ENCODE measurements around the gene TMEM232. TPM values are rescaled to one million over a fixed set of nuclear protein-coding genes. Genes with fewer than 3 reads are reported as not detected.
"Not testable (repeated sequence)": the region's sequence is repeated elsewhere in the genome, so short reads cannot be mapped to it uniquely, and the experiment has no call there.

The TMEM232 gene
- total RNA-seq, 2 experiments from 2014 or later: 0.30 to 1.2 TPM

GRCh38 chr5:110751902-110752762, 25.7 kb upstream of the TMEM232 start:
- Mint-ChIP-seq H3K4me3 (peak overlapping the region; percentile 20), H3K27ac (peak overlapping the region; percentile 83), H3K4me1 (peaks cover 46% of the 10 kb centered on the region), H3K36me3 (ENCODE audit: low read depth) (peaks cover 48% of the 10 kb centered on the region), H3K27me3 (no peaks in the 10 kb centered on the region), H3K9me3 (ENCODE audit: low read depth) (no peaks in the 10 kb centered on the region)
- ATAC-seq: peak; percentile 92
- ChIA-PET CTCF (no interaction called here), POLR2A (interaction anchor here (0.6 kb wide), 1 partner anchor 585 kb away, joined by 7 read pairs; no protein-coding TSS in a partner anchor)
- peak; percentile 49 for DNase-seq
- intact Hi-C loops (cut with DNase I, micrococcal nuclease): loop anchor here (1.0 to 10.0 kb wide), 5 partner anchors 13 to 1393 kb away; partner anchors contain the start of genes SLC25A46 (in 1 of the 2) and WDR36 (in 1 of the 2)

GRCh38 chr5:110738812-110739651, 12.6 kb upstream of the TMEM232 start, which contains the start of gene SLC25A46:
Gene SLC25A46, plus strand, starts transcription at chr5:110739007. Its CDS starts 113 bp downstream, at chr5:110739120.
- Mint-ChIP-seq H3K4me3 (peak within 1 kb of the TSS; percentile 87), H3K4me1 (peaks cover 17% of the 10 kb centered on the region), H3K9me3 (ENCODE audit: low read depth) (no peaks in the 10 kb centered on the region), H3K36me3 (ENCODE audit: low read depth) (peaks cover 4% of the 10 kb centered on the region), H3K27me3 (peaks cover 4% of the 10 kb centered on the region), H3K27ac (peak within 1 kb of the TSS; percentile 91)
- DNase-seq (peak; percentile 92), ATAC-seq (peak; percentile 89)
- ChIA-PET CTCF (no interaction called here), POLR2A (interaction anchor here (0.6 kb wide), 1 partner anchor 1082 kb away, joined by 3 read pairs; no protein-coding TSS in a partner anchor)
- intact Hi-C loops (cut with DNase I, micrococcal nuclease): loop anchor here (1.0 to 10.0 kb wide), 9 partner anchors 13 to 1992 kb away; partner anchors contain the start of genes MAN2A1 (in 2 of the 2), TMEM232 (in 2 of the 2), WDR36 (in 2 of the 2) and CAMK4 (in 1 of the 2)

GRCh38 chr5:110738503-110738811, 12.0 kb upstream of the TMEM232 start:
- H3K4me1 Mint-ChIP-seq: peaks cover 17% of the 10 kb centered on the region
- CTCF ChIA-PET: no interaction called here
- no peak for DNase-seq
- H3K27me3 Mint-ChIP-seq: peaks cover 4% of the 10 kb centered on the region
- peak overlapping the region; percentile 87 for H3K4me3 Mint-ChIP-seq
- POLR2A ChIA-PET: interaction anchor here (0.6 kb wide), 1 partner anchor 1081 kb away, joined by 3 read pairs; no protein-coding TSS in a partner anchor
- peaks cover 4% of the 10 kb centered on the region for H3K36me3 Mint-ChIP-seq (ENCODE audit: low read depth)
- H3K9me3 Mint-ChIP-seq (ENCODE audit: low read depth): no peaks in the 10 kb centered on the region
- intact Hi-C loops (cut with DNase I, micrococcal nuclease): loop anchor here (1.0 to 10.0 kb wide), 9 partner anchors 12 to 1991 kb away; partner anchors contain the start of genes MAN2A1 (in 2 of the 2), TMEM232 (in 2 of the 2), CAMK4 (in 1 of the 2) and FER (in 1 of the 2)
- ATAC-seq: peak; percentile 76
- peak overlapping the region; percentile 91 for H3K27ac Mint-ChIP-seq

- ATAC-seq: no peak
- ChIA-PET CTCF (interaction anchor here (1.9 to 2.3 kb wide), 2 partner anchors 16 to 21 kb away, joined by 6 to 9 read pairs; no protein-coding TSS in a partner anchor), POLR2A (no interaction called here)
- H3K27me3 Mint-ChIP-seq: peaks cover 4% of the 10 kb centered on the region
- no peak overlapping the region for H3K4me3 Mint-ChIP-seq
- peaks cover 13% of the 10 kb centered on the region for H3K4me1 Mint-ChIP-seq
- DNase-seq: no peak
- H3K9me3 Mint-ChIP-seq (ENCODE audit: low read depth): no peaks in the 10 kb centered on the region
- intact Hi-C loops (cut with DNase I, micrococcal nuclease): loop anchor here in 1 of 2 experiments (5.0 to 10.0 kb wide), 3 partner anchors 488 to 1989 kb away; partner anchors contain the start of genes CAMK4, FER and STARD4
- H3K27ac Mint-ChIP-seq: no peak overlapping the region
- peaks cover 4% of the 10 kb centered on the region for H3K36me3 Mint-ChIP-seq (ENCODE audit: low read depth)
Measured at GRCh38 chr5:110736753-110737152, 10.3 kb upstream of the TMEM232 start.

GRCh38 chr5:110735556-110735955, 9.1 kb upstream of the TMEM232 start:
- peaks cover 6% of the 10 kb centered on the region for H3K4me1 Mint-ChIP-seq
- no peak overlapping the region for H3K4me3 Mint-ChIP-seq
- ATAC-seq: no peak
- intact Hi-C loops (cut with DNase I, micrococcal nuclease): loop anchor here in 1 of 2 experiments (5.0 to 10.0 kb wide), 3 partner anchors 489 to 1988 kb away; partner anchors contain the start of genes CAMK4, FER and STARD4
- ChIA-PET POLR2A (no interaction called here), CTCF (interaction anchor here (2.3 kb wide), 1 partner anchor 22 kb away, joined by 9 read pairs; no protein-coding TSS in a partner anchor)
- no peak overlapping the region for H3K27ac Mint-ChIP-seq
- peaks cover 4% of the 10 kb centered on the region for H3K36me3 Mint-ChIP-seq (ENCODE audit: low read depth)
- H3K9me3 Mint-ChIP-seq (ENCODE audit: low read depth): no peaks in the 10 kb centered on the region
- peaks cover 4% of the 10 kb centered on the region for H3K27me3 Mint-ChIP-seq
- DNase-seq: no peak

GRCh38 chr5:110734101-110734500, 7.6 kb upstream of the TMEM232 start:
- no peak for ATAC-seq
- intact Hi-C loops (cut with DNase I, micrococcal nuclease): loop anchor here in 1 of 2 experiments (10.0 kb wide), 2 partner anchors 491 to 781 kb away; partner anchors contain the start of genes CAMK4 and STARD4

GRCh38 chr5:110731499-110731898, 5.0 kb upstream of the TMEM232 start:
- ATAC-seq; DNase-seq; H3K27me3 Mint-ChIP-seq; H3K4me3 Mint-ChIP-seq; H3K4me1 Mint-ChIP-seq; POLR2A ChIA-PET; H3K36me3 Mint-ChIP-seq (ENCODE audit: low read depth); H3K9me3 Mint-ChIP-seq (ENCODE audit: low read depth); H3K27ac Mint-ChIP-seq; CTCF ChIA-PET: not testable (repeated sequence)
- intact Hi-C loops (cut with DNase I, micrococcal nuclease): loop anchor here in 1 of 2 experiments (10.0 kb wide), 2 partner anchors 493 to 783 kb away; partner anchors contain the start of genes CAMK4 and STARD4

More at GRCh38 chr5:110734101-110734500, 7.6 kb upstream of the TMEM232 start:
- Mint-ChIP-seq H3K36me3 (ENCODE audit: low read depth) (no peaks in the 10 kb centered on the region), H3K4me3 (no peak overlapping the region), H3K27me3 (peaks cover 4% of the 10 kb centered on the region), H3K9me3 (ENCODE audit: low read depth) (no peaks in the 10 kb centered on the region), H3K27ac (no peak overlapping the region), H3K4me1 (no peaks in the 10 kb centered on the region)
- ChIA-PET CTCF (interaction anchor here (1.2 kb wide), 1 partner anchor 357 kb away, joined by 3 read pairs; no protein-coding TSS in a partner anchor), POLR2A (no interaction called here)
- DNase-seq: no peak

GRCh38 chr5:110727025-110727314, 499 bp upstream of the TMEM232 start:
- Mint-ChIP-seq H3K9me3 (ENCODE audit: low read depth) (no peaks in the 10 kb centered on the region), H3K36me3 (ENCODE audit: low read depth) (no peaks in the 10 kb centered on the region), H3K27me3 (no peaks in the 10 kb centered on the region), H3K4me3 (peak overlapping the region; percentile 65), H3K27ac (peak overlapping the region; percentile 70), H3K4me1 (no peaks in the 10 kb centered on the region)
- POLR2A ChIA-PET: no interaction called here
- ATAC-seq (peak; percentile 63), DNase-seq (no peak)
- CTCF ChIA-PET: interaction anchor here (1.0 kb wide), 1 partner anchor 22 kb away, joined by 3 read pairs; no protein-coding TSS in a partner anchor
- intact Hi-C loops (cut with DNase I, micrococcal nuclease): loop anchor here in 1 of 2 experiments (5.0 kb wide), 1 partner anchor 1035 kb away; no protein-coding TSS in a partner anchor

- H3K27me3 Mint-ChIP-seq: peaks cover 2% of the 10 kb centered on the region
- ChIA-PET CTCF (no interaction called here), POLR2A (no interaction called here)
- no peak for ATAC-seq
- H3K27ac Mint-ChIP-seq: no peak overlapping the region
- no peak overlapping the region for H3K4me3 Mint-ChIP-seq
- H3K9me3 Mint-ChIP-seq (ENCODE audit: low read depth): no peaks in the 10 kb centered on the region
- intact Hi-C loops (cut with DNase I, micrococcal nuclease): no loop called here
- H3K4me1 Mint-ChIP-seq: no peaks in the 10 kb centered on the region
- no peak for DNase-seq
- H3K36me3 Mint-ChIP-seq (ENCODE audit: low read depth): no peaks in the 10 kb centered on the region
Measured at GRCh38 chr5:110718311-110718710, 8.2 kb downstream of the TMEM232 start.

- no peaks in the 10 kb centered on the region for H3K36me3 Mint-ChIP-seq (ENCODE audit: low read depth)
- no peaks in the 10 kb centered on the region for H3K4me1 Mint-ChIP-seq
- intact Hi-C loops (cut with DNase I, micrococcal nuclease): no loop called here
- H3K4me3 Mint-ChIP-seq: no peak overlapping the region
- POLR2A ChIA-PET: no interaction called here
- H3K27ac Mint-ChIP-seq: no peak overlapping the region
- no peaks in the 10 kb centered on the region for H3K9me3 Mint-ChIP-seq (ENCODE audit: low read depth)
- ATAC-seq (no peak), DNase-seq (no peak)
- CTCF ChIA-PET: interaction anchor here (1.9 kb wide), 1 partner anchor 13 kb away, joined by 4 read pairs; no protein-coding TSS in a partner anchor
- H3K27me3 Mint-ChIP-seq: peaks cover 2% of the 10 kb centered on the region
Measured at GRCh38 chr5:110716247-110717245, 9.9 kb downstream of the TMEM232 start.
